LNCAP (cell line): ENCODE data around the gene MMD2.

Source experiments
- TF ChIP-seq, protein P1 (sequence below): fragments of 450-650 bp; IDR thresholded peaks from 2 replicates; pipeline ENCODE4 v1.5.1; 2017; ENCODE audit warnings: mild to moderate bottlenecking

The MMD2 gene

DNA sequence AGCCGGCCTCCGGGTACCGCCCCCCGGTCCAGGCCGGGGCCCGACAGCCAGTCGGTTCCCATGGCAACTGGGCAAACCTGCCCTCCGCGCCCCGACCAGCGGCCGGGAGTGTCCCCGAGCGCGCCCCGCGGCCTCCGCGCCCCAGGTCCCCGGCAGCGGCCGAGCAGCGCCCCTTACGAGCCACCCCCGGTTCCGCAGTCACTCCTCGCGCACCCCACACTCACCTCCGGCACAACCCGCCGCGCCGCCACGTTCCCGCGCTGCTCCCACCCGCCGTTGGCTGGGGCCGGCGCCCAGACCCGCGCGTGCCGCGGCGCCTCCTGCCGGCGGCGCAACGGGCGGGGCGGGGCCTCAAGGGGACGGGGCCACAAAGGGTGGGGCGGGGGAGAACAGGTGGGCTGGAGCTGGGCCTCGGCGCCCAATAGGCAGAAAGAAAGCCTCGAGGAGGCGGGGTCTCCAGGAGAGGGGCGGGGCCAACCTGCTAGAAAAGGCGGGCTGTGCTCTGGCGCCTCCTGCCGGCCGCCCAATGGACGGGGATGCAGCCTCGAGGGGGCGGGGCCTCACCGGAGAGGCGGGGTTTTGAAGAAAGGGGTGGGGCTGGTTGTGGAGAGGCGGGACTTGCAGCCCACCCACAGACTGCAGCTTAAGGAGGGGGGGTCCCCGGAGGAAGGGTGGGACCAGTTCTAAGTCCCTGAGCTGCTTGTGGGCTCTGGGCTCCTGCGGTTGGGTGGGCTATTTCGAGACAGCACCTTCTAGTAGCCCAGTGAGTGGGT is 75.4 kb downstream of the MMD2 start, which contains the start of gene RADIL:
TSS of gene RADIL (minus strand) at position 345 of the 773 bp plus-strand sequence. CDS start 5,577 bp downstream, outside the sequence.
- TF ChIP-seq, protein P1, sequence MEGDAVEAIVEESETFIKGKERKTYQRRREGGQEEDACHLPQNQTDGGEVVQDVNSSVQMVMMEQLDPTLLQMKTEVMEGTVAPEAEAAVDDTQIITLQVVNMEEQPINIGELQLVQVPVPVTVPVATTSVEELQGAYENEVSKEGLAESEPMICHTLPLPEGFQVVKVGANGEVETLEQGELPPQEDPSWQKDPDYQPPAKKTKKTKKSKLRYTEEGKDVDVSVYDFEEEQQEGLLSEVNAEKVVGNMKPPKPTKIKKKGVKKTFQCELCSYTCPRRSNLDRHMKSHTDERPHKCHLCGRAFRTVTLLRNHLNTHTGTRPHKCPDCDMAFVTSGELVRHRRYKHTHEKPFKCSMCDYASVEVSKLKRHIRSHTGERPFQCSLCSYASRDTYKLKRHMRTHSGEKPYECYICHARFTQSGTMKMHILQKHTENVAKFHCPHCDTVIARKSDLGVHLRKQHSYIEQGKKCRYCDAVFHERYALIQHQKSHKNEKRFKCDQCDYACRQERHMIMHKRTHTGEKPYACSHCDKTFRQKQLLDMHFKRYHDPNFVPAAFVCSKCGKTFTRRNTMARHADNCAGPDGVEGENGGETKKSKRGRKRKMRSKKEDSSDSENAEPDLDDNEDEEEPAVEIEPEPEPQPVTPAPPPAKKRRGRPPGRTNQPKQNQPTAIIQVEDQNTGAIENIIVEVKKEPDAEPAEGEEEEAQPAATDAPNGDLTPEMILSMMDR: peak; percentile 85

DNA sequence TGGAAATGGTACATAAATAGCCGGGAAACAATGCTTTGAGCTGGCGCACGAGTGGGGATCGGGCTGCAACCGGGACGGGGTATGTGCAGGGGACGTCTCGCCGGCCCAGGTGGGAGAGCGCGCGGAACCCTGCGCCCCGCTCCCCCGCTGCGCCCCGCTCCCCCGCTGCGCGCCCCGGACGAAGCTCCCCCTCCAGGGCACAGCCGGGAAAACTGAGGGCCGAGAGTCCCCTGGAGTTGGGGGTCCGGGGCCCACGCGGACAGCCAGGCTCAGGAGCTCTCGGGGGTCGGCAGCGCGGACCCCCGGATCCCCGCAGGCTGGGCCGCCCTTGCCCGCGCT is 76.0 kb downstream of the MMD2 start:
- TF ChIP-seq, protein P1: no peak

DNA sequence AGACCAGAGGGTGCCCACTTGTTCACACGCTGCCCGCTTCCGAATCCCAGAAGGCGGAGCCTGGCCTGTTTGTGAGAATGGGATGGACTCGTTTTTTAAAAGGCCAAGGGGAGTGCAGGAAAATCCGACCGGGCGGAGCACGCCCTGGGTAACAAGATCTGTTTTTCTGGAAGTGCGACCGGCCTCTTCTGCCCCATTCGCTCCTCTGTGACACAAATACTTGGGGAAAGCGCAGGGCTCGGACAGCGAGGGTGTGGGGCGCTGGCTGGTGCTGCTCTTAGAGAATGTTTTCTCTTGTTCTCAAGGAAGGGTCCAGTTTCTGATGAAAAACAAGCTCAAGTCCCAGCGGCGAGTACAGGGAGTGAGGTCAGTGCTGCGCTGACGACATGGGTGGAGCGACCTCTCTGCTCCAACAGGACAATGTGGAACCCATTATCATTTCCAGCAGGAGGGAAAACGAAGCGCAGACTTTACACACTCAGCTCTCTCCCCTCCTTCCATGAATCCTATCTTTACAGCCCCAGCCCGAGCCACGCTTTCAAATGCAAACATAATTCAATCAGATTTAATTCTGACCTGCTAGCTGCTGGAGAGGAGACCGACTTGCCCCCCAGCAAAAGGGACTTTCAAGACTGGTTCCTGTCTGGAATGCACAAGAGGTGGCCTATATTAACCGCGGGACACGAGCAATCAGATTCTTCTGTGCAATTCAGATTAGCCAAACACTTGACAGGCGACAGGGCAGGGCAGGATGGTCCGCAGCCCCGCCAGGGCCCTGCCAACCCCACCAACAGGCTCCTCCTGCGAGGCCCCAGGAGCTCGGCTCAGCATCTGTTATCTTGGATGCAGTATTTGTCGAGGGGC is 76.6 kb downstream of the MMD2 start:
- TF ChIP-seq, protein P1: no peak

DNA sequence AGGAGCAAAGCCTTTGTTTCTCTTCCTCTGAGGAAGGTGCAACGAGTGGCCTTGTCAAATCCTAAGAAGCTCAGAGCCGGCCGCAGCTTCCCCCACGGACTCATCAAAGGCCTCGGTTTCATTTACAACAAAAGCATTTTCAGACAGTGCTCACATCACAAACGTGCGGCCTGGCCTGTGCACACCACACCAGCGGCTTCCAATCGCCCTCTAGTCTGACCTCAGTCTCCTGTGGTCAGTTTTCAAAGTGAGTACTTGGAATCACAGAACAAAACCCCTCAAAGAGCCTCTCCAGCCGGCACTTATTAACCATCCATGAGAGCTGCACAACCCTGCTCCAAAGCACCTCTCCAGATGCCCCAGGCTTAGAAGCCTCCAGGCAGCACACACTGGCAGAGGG is 78.8 kb downstream of the MMD2 start:
- TF ChIP-seq, protein P1: no peak

DNA sequence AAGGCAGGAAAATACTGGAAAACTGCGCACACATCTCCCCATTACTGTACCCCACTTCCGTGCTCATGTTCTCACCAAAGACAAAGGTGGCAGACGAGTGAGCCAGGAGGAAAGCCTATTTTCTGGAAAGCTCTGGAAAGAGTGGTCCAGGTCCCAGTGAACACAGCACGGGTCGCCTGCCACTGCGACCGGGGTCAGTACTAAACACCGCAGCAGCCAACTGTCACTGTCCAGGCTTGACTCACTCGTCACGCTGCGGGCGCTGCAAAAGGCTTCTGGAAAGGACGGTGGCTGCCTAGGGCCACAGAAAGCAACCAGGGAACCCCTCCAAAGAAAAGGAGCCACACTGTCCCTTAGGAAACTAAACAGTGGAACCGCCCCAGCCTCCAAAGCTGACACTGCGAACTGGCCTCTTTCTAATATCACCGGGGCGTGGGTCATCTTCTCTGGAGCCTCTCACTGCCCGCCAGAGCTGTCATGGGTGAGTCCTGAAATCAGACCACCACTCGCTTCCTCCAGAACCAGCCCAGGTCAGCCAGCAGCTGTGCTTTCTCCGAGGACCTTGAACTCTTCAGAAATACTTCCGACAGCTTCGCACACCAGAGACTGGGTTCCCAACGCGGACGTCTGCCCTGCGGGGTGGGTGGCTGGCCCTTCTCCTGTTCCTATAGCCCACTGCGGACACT is 79.4 kb downstream of the MMD2 start:
- TF ChIP-seq, protein P1: no peak

DNA sequence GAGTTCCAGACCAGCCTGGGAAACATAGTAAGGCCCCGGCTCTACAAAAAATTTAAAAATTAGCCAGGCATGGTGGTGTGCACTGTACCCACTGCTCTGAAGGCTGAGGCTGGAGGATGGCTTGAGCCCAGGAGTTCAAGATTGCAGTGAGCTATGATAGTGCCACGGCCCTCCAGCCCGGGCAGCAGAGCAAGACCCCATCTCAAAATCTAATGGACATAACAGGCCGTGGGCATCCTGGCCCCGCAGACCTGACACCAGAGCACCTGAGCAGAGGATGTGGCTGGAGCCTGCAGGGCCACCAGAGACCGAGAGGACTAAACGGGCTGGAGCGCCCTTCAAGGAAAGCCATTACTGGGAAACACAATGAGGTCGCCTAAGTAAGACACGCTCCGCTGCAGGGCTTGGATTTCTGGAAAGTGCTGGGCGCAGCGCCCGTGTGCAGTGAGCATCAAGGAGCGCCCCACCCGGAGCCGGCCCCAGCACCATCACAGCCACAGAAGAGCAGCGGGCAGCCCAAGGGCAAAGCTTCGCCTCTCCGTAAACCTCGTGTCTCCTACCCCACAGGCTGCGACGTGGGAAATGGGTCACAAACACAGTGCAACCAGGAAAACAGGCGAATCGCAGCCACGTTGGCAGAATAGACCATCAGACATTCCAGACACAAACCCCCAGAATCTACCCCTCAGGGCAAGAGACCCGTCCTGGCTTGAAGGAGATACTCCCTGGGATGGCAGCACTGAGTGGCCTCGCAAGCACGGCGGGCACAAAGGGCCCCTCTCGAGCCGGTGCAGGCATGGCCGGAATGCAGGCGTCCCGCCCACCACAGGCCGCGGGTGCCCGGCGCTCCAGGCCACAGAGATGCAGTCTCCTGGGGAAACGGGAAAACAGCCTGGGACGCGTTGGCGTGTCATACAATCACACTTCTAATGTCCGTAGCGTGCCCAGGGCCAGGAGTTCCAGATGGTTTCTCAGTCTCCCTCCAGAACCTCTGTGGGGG is 80.4 kb downstream of the MMD2 start:
- TF ChIP-seq, protein P1: no peak
